Measurements from ENCODE around the gene FMO5.

DNA sequence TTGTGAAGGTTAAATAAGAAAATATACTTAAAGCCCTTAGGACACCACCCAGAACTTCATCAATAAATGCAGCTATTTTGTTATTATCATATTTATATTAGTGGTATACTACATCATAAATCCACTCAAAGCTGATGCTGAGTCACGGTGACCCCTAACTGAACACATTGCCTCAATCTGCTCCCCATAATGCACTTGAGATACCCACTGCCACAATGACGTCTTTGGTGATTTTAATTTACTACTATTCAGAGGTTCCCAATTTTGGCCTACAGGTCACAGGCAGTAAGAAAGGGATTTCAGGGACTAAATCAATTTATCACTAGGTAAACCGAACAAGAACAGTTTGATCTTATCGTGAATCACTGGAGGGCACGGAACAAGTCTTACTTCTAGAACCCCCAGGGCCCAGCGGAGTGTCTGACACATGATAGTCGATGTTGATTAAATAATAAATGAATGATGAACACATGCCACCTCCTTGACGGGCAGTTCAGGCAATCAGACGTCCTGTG is 16.9 kb upstream of the FMO5 start:
- TF ChIP-seq, protein P1, sequence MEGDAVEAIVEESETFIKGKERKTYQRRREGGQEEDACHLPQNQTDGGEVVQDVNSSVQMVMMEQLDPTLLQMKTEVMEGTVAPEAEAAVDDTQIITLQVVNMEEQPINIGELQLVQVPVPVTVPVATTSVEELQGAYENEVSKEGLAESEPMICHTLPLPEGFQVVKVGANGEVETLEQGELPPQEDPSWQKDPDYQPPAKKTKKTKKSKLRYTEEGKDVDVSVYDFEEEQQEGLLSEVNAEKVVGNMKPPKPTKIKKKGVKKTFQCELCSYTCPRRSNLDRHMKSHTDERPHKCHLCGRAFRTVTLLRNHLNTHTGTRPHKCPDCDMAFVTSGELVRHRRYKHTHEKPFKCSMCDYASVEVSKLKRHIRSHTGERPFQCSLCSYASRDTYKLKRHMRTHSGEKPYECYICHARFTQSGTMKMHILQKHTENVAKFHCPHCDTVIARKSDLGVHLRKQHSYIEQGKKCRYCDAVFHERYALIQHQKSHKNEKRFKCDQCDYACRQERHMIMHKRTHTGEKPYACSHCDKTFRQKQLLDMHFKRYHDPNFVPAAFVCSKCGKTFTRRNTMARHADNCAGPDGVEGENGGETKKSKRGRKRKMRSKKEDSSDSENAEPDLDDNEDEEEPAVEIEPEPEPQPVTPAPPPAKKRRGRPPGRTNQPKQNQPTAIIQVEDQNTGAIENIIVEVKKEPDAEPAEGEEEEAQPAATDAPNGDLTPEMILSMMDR (IDR thresholded peaks at IDR 0.05 in 4 of 5, conservative IDR thresholded peaks at IDR 0.05 in 1 of 5) = no peak
- TF ChIP-seq POLR2A (IDR thresholded peaks at IDR 0.05) = no peak

All from gastrocnemius medialis (tissue), 4 donors.